HG03135 (cell line): ENCODE measurements around the gene TGFBRAP1.
"Not testable (repeated sequence)": the region's sequence is repeated elsewhere in the genome, so short reads cannot be mapped to it uniquely, and the experiment has no call there.

Experiments used
- ATAC-seq: cut with Tn5 transposase; IDR thresholded peaks from one replicate; pipeline ENCODE4 v1.9.1; 2021; ENCODE audit warnings: mild to moderate bottlenecking, moderate library complexity; ENCODE audit not compliant: unreplicated experiment

The TGFBRAP1 gene

GRCh38 chr2:105361102-105361889, 31.8 kb upstream of the TGFBRAP1 start:
- no peak for ATAC-seq

- ATAC-seq: no peak
Measured at GRCh38 chr2:105358593-105358992, 29.1 kb upstream of the TGFBRAP1 start.

GRCh38 chr2:105357122-105357521, 27.6 kb upstream of the TGFBRAP1 start:
- ATAC-seq: no peak

GRCh38 chr2:105344704-105345345, 15.3 kb upstream of the TGFBRAP1 start:
- ATAC-seq: no peak

GRCh38 chr2:105339414-105339813, 9.9 kb upstream of the TGFBRAP1 start:
- no peak for ATAC-seq

- peak; percentile 23 for ATAC-seq
Measured at GRCh38 chr2:105338020-105338385, 8.5 kb upstream of the TGFBRAP1 start.

- peak; percentile 89 for ATAC-seq
Measured at GRCh38 chr2:105337122-105338019, 7.8 kb upstream of the TGFBRAP1 start, which contains the start of gene C2orf49. C2orf49 (plus strand) TSS chr2:105337540; CDS start chr2:105337588, 48 bp downstream.

- ATAC-seq: no peak
Measured at GRCh38 chr2:105336786-105337121, 7.2 kb upstream of the TGFBRAP1 start.

- no peak for ATAC-seq
Measured at GRCh38 chr2:105335469-105335868, 5.9 kb upstream of the TGFBRAP1 start.

- ATAC-seq: no peak
Measured at GRCh38 chr2:105334211-105334610, 4.7 kb upstream of the TGFBRAP1 start.

GRCh38 chr2:105330681-105331375, 1.3 kb upstream of the TGFBRAP1 start:
- no peak for ATAC-seq

GRCh38 chr2:105329197-105329554, 359 bp downstream of the TGFBRAP1 start:
- ATAC-seq: no peak

GRCh38 chr2:105328281-105329196, 996 bp downstream of the TGFBRAP1 start:
- ATAC-seq: no peak

- ATAC-seq: no peak
Measured at GRCh38 chr2:105327690-105328089, 1.8 kb downstream of the TGFBRAP1 start.

GRCh38 chr2:105327271-105327670, 2.3 kb downstream of the TGFBRAP1 start:
- ATAC-seq: not testable (repeated sequence)

GRCh38 chr2:105325389-105325963, 4.1 kb downstream of the TGFBRAP1 start:
- no peak for ATAC-seq

GRCh38 chr2:105324732-105325131, 4.8 kb downstream of the TGFBRAP1 start:
- ATAC-seq: no peak

- ATAC-seq: no peak
Measured at GRCh38 chr2:105324101-105324500, 5.4 kb downstream of the TGFBRAP1 start.

GRCh38 chr2:105323111-105323510, 6.4 kb downstream of the TGFBRAP1 start:
- no peak for ATAC-seq
